Measurements from ENCODE around the gene TGOLN2. TPM values are rescaled to one million over a fixed set of nuclear protein-coding genes. Genes with fewer than 3 reads are reported as not detected.
A peak's percentile ranks its signal among the peaks of the same experiment; 100 is the strongest.

The TGOLN2 gene
- total RNA-seq, 2 donors from 2014 or later: 58.6 to 67.0 TPM

DNA sequence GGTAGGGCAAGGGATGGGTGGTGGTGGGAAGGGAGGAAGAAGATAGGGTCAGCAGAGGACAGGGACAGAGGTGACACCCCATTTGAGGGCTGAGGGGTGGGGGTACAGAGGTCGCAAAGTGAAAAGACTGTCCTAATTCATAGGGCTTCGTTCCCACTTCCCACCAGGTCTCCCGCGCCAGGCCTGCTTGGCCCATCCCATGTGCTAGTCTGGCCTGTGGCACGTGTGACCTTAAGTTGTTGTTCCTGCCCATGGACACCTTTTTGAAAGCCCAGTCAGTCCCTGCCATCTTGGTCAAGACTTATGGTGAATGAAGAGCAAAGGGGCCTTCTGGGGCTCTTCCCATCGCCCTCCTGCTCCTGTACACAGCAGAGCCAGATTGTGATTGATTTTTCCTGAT is 46.2 kb downstream of the TGOLN2 start:
- Mint-ChIP-seq H3K9me3 (no peaks in the 10 kb centered on the region), H3K36me3 (ENCODE audit: low read depth) (peaks cover 39% of the 10 kb centered on the region), H3K27ac (no peak overlapping the region), H3K4me1 (peaks cover 6% of the 10 kb centered on the region), H3K27me3 (ENCODE audit: insufficient read depth) (no peaks in the 10 kb centered on the region), H3K4me3 (no peak overlapping the region)
- Histone ChIP-seq H3K4me3 (ENCODE audit: low read length) (no peak overlapping the region), H3K9ac (ENCODE audit: extremely low read depth, low read length, poor library complexity, severe bottlenecking) (no peak overlapping the region), H3K36me3 (ENCODE audit: control insufficient read depth, insufficient read depth, low read length) (peaks cover 24% of the 10 kb centered on the region), H3K9me3 (ENCODE audit: control insufficient read depth, low read length) (no peaks in the 10 kb centered on the region), H3K4me1 (ENCODE audit: control insufficient read depth, insufficient read depth, low read length) (peaks cover 4% of the 10 kb centered on the region), H3K27ac (ENCODE audit: low read depth, low read length) (no peak overlapping the region), H3K27me3 (ENCODE audit: control insufficient read depth, insufficient read depth, low read length, poor library complexity, severe bottlenecking) (no peaks in the 10 kb centered on the region)
- WGBS, 2 experiments (ENCODE audit: insufficient coverage in 1 of 2, insufficient read length in 1 of 2): 70 to 80% methylated on average over 4 to 6 of the region's 6 CpGs
- TF ChIP-seq, protein P1, sequence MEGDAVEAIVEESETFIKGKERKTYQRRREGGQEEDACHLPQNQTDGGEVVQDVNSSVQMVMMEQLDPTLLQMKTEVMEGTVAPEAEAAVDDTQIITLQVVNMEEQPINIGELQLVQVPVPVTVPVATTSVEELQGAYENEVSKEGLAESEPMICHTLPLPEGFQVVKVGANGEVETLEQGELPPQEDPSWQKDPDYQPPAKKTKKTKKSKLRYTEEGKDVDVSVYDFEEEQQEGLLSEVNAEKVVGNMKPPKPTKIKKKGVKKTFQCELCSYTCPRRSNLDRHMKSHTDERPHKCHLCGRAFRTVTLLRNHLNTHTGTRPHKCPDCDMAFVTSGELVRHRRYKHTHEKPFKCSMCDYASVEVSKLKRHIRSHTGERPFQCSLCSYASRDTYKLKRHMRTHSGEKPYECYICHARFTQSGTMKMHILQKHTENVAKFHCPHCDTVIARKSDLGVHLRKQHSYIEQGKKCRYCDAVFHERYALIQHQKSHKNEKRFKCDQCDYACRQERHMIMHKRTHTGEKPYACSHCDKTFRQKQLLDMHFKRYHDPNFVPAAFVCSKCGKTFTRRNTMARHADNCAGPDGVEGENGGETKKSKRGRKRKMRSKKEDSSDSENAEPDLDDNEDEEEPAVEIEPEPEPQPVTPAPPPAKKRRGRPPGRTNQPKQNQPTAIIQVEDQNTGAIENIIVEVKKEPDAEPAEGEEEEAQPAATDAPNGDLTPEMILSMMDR (conservative IDR thresholded peaks at IDR 0.05): no peak
- DNase-seq: no peak

DNA sequence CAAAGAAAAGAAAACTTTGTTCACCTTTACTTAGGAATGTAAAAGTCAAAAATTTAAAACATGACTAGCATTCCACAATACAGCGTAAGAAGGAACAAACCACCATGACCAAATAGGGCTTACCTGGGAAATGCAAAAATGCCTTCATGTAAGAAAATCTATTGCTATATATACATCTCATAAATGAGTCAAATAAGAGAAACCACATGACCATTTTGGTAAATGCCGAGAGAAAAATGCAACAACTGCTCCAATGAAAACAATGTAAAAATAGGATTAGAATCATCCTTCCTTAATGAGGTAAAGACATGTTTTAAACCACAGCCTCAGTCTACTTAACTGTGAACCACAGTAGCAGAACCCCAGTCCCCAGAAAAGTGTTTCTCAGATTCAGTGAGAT is 49.4 kb downstream of the TGOLN2 start:
- DNase-seq: no peak
- Histone ChIP-seq H3K27ac (ENCODE audit: low read depth, low read length) (no peak overlapping the region), H3K4me3 (ENCODE audit: low read length) (no peak overlapping the region), H3K27me3 (ENCODE audit: control insufficient read depth, insufficient read depth, low read length, poor library complexity, severe bottlenecking) (no peaks in the 10 kb centered on the region), H3K4me1 (ENCODE audit: control insufficient read depth, insufficient read depth, low read length) (peaks cover 6% of the 10 kb centered on the region), H3K36me3 (ENCODE audit: control insufficient read depth, insufficient read depth, low read length) (peaks cover 12% of the 10 kb centered on the region), H3K9ac (ENCODE audit: extremely low read depth, low read length, poor library complexity, severe bottlenecking) (no peak overlapping the region), H3K9me3 (ENCODE audit: control insufficient read depth, low read length) (no peaks in the 10 kb centered on the region)
- Mint-ChIP-seq H3K4me1 (peaks cover 11% of the 10 kb centered on the region), H3K36me3 (ENCODE audit: low read depth) (peaks cover 24% of the 10 kb centered on the region), H3K9me3 (no peaks in the 10 kb centered on the region), H3K4me3 (no peak overlapping the region), H3K27ac (peak overlapping the region; percentile 23), H3K27me3 (ENCODE audit: insufficient read depth) (no peaks in the 10 kb centered on the region)
- TF ChIP-seq, protein P1 (conservative IDR thresholded peaks at IDR 0.05): no peak
- WGBS, 2 experiments (ENCODE audit: insufficient coverage in 1 of 2, insufficient read length in 1 of 2): 89% methylated on average over 2 of the region's 2 CpGs; no CpG with 5 or more reads in 1 of the 2 experiments

DNA sequence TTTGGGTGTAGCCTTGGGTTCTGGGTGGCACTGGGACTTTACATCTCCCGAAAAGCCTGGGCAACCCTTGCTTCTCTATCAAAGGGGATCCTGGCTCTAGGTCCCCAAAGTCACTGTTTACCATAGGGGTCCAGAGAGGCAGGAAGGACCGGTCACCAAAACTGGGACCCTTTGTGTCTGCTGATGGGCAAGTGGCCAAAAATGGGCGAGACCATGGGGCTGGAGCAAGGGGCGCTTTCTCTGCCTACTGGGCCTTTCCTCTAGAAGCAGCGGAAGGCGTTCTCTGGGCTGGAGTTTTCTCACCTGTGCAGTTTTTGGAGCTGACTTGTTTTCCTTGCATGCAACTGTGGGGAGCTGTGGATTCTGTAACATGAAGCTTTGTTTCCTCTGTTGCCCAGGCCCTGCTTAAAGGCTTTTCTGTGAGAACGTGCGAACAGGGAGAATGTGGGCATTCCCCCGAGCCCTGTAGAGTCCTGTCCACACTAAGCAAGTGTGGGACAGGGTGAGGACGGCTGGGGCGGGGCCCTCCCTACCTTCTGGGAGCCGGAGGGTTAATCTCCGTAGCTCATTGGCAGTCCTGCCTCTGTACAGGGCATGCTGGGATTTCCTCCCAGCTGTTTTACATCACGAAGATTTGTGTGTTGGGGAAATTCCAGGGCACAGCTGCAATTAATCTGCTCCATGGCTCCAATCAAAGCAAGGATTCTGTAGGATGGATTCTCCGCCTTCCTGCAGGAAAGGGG is 50.2 kb downstream of the TGOLN2 start:
- TF ChIP-seq, protein P1 (conservative IDR thresholded peaks at IDR 0.05): no peak
- Histone ChIP-seq H3K9ac (ENCODE audit: extremely low read depth, low read length, poor library complexity, severe bottlenecking) (no peak overlapping the region), H3K4me1 (ENCODE audit: control insufficient read depth, insufficient read depth, low read length) (peaks cover 6% of the 10 kb centered on the region), H3K4me3 (ENCODE audit: low read length) (no peak overlapping the region), H3K27ac (ENCODE audit: low read depth, low read length) (no peak overlapping the region), H3K27me3 (ENCODE audit: control insufficient read depth, insufficient read depth, low read length, poor library complexity, severe bottlenecking) (no peaks in the 10 kb centered on the region), H3K9me3 (ENCODE audit: control insufficient read depth, low read length) (no peaks in the 10 kb centered on the region), H3K36me3 (ENCODE audit: control insufficient read depth, insufficient read depth, low read length) (peaks cover 9% of the 10 kb centered on the region)
- H3K36me3 Mint-ChIP-seq (ENCODE audit: low read depth): peaks cover 17% of the 10 kb centered on the region
- H3K9me3 Mint-ChIP-seq: no peaks in the 10 kb centered on the region
- no peaks in the 10 kb centered on the region for H3K27me3 Mint-ChIP-seq (ENCODE audit: insufficient read depth)
- H3K4me3 Mint-ChIP-seq: no peak overlapping the region
- no peak for DNase-seq
- 83 to 87% methylated on average over 9 to 15 of the region's 15 CpGs for WGBS, 2 experiments (ENCODE audit: insufficient coverage in 1 of 2, insufficient read length in 1 of 2)
- H3K27ac Mint-ChIP-seq: peak overlapping the region; percentile 25
- H3K4me1 Mint-ChIP-seq: peaks cover 18% of the 10 kb centered on the region

Data from endodermal cell (in vitro differentiated cells).